Amniotic epithelial cell (primary cell): ENCODE data around the gene ACP3.
A peak's percentile ranks its signal among the peaks of the same experiment; 100 is the strongest.
"Not testable (repeated sequence)": the region's sequence is repeated elsewhere in the genome, so short reads cannot be mapped to it uniquely, and the experiment has no call there.

Experiments used
- DNase-seq: peaks from one replicate; pipeline ENCODE4 v3.0.0-alpha.2; 2010; ENCODE audit warnings: low read depth

Gene ACP3, protein sequence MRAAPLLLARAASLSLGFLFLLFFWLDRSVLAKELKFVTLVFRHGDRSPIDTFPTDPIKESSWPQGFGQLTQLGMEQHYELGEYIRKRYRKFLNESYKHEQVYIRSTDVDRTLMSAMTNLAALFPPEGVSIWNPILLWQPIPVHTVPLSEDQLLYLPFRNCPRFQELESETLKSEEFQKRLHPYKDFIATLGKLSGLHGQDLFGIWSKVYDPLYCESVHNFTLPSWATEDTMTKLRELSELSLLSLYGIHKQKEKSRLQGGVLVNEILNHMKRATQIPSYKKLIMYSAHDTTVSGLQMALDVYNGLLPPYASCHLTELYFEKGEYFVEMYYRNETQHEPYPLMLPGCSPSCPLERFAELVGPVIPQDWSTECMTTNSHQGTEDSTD

DNA sequence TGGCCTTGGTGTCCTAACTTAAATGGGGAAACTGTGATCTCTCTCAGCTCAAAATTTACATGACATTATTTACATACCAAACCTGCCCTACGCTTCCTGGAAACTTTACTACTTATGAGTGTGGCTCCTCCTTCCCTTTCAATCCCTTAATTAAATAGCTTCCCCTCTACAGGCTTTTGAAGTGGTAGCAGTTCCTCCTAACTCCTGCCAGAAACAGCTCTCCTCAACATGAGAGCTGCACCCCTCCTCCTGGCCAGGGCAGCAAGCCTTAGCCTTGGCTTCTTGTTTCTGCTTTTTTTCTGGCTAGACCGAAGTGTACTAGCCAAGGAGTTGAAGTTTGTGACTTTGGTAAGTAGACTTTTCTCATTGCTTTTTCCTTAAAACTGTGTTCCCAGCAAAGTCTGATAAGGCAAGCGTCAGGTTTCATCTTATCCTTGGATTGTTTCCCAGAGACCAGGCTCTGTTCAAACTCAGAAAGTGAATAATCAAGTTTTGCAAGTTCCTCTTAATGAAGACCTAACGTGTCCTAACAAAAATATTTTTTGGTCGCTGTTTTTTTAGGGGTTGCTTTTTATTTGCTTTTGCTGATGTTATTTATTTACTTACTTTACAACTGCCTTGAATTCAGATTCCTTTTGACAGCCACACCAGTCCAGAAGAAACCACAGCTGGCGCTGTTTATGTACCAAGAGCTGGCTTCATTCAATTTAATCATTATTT, at the start of gene ACP3:
Gene ACP3, plus strand, starts transcription at position 179 of the 720 bp plus-strand sequence. Its CDS starts 50 bp downstream, at position 229.
- peak; percentile 91 for DNase-seq

DNA sequence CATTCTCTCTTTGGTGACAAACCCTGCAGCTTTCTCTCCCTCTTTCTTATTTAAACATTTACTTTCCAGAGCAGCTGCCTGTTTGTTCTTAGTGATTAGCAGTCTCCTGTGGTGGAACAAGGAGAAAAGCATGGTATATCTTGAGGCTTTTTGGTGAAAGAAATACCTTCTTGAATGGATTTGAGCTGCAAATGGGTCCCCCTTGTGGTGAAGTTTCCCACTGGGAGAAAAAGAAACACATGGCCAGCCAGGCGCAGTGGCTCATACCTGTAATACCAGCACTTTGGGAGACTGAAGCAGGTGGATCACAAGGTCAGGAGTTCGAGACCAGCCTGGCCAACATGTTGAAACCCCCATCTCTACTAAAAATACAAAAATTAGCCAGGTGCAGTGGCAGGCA, 48.3 kb upstream of the ACP3 start:
- DNase-seq = peak; percentile 37

DNA sequence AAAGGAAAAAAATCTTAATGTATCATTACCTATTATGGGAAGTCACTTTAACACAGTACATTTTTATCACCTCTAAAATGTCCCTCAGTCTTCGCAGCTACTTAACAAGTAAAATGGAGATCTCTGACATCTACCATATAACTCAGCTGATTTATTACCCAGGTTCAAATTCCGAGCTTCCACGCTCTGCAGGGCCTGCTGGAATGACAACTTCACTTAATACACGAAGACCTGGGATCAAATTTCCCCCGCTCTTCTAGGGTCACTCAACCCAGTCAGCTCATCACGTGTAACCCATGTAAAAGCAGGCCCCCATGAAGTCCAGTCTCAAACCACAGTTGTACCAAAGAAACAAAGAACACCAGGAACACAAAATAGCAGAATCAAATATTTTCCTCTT, 44.2 kb upstream of the ACP3 start:
- no peak for DNase-seq

DNA sequence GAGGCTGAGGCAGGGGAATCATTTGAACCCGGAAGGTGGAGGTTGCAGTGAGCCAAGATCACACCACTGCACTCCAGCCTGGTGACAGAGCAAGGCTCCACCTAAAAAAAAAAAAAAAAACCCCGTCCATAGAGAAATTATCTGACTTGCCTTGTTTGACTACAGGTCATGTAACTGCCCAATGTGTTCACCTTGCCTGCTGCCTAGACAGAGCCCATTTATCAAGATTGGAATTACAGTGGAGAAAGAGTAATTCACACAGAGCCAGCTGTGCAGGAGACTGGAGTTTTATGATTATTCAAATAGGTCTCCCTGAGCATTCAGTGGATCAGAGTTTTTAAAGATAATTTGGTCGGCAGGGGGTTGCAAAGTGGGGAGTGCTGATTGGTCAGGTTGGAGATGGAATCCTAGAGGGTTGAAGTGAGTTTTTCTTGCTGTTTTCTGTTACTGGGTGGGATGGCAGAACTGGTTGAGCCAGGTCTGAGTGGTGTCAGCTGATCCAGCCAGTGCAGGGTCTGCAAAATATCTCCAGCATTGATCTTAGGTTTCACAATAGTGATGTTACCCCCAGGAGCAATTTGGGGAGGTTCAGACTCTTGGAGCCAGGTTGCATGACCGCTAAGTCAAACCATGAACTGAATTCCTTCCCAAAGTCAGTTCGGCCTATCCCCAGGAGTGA, 40.8 kb upstream of the ACP3 start:
- no peak for DNase-seq

DNA sequence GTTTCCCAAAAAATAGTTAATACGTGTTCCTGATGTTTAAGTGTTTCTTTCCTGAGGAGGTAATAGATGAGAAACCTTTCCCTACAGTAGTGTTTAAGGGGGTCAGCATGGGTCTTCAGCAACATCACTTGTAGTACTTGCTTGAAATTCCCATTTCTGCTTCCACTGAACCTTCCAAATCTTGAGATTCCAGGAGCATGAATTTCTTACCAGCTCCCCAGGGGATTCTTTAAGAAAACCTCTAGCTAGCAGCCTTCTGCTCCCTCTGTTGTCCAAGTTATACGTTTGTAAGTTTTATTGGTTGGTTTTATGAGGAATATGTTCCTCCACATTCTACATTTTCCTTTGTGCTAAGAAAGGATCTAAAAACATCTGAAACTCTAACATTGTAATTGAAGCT, 38.2 kb upstream of the ACP3 start:
- no peak for DNase-seq

DNA sequence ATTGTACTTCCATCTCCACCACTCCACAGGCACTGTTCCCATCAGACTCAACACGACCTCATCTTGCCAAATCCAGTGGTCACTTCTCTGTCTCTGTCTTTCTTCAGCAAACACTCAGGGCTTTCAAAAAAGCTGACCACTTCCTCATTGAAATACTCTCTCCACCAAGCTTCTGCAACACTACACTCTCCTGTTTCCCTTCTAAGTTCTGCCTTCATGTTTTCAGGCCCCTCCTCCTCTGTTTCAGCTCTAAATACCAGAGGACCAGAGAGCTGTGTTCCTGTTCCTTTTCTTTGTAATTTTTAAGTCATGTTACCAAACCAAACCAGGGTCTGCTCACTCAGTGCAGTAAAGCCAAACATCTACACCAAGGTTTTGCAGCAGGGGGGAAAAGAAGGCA, 33.8 kb upstream of the ACP3 start:
- DNase-seq = peak; percentile 82

DNA sequence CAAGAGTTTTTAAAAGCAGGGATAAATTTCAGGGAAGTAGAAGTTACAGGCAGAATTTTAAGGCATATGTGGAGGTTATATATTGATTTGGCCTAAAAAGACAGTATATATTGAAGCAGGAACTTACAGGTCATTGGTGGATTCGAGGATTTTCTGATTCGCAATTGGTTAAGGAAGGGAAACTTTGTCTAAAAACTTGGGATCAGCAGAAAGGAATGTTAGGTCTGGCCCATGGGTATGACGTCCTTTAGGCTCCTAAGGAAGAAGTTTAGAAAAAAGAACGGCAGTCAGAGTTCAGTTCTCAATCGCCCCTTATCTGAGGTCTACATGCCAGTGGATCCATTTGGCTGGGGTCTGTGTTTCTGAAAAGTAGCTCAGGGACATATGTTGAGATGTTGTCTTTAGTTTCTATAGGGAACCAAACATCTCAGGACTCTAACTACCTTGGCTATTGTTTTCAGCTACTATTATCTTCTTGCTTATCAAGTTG, 33.2 kb upstream of the ACP3 start:
- DNase-seq = no peak

DNA sequence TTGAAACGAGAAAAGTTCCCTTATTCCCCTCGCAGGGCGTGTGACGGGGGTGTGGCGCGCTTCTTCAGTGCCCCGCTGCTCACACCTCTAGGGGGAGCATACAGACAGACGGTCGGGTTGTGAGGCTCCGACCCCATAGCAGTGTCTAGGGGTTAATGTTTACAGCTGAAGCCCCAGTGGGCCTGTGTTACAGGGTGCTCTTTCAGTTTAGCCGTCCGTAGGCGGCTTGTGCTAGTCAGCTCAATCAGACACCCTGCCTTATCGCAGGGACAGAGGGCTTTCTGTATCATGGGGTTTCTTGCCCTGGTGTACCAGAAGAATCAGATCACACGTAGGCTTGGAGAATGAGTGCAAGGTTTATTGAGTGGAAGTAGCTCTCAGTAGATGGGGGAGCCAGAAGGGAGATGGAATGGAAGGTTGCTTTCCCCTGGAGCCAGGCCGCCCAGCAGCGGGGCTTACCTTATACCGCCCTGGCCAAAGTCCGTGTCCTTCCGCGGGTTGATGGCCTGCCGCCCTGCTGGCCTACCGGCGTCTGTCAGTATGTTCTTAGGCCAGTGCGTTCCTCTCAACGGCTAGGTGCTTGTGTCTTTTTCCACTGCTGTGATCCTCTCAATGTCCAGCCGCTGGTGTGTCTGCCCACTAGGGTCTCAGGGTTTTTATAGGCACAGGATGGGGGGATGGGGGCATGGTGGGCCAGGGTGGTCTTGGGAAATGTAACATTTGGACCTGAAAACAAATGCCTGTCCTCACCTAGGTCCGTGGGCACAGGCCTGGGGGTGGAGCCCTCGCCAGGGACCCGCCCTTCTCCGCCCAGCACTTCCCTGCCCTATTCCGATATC, 32.2 kb upstream of the ACP3 start:
- DNase-seq = no peak

DNA sequence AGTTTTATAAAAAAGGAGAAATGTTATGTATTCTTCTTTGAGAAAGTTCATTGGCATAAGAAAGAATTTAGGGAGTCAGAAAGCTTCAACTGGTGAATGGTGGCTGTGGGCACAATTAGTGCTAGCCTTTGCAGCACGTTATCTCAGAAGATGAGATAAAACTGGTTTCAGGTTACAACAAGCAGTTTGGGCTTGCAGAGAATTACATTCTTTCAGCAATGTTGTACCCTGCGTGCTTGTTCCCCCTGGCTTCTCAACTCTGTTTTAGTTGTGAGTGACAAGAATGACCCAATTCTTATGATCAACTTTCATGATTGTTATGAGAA, 31.6 kb upstream of the ACP3 start:
- DNase-seq = peak; percentile 26

DNA sequence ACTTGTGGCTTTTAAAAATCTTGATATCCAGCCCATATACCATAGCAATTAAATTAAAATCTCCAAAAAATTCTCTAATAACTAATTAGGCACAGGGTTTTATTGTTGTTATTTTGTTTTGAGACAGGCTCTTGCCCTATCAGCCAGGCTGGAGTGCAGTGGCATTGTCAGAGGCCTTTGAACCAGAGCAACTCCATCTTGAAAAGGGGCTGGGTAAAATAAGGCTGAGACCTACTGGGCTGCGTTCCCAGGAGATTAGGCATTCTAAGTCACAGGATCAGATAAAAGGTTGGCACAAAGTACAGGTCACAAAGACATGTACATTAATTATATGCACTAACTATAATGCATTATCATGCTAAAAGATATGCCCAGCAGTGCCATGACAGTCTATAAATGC, 31.2 kb upstream of the ACP3 start:
- DNase-seq = no peak

DNA sequence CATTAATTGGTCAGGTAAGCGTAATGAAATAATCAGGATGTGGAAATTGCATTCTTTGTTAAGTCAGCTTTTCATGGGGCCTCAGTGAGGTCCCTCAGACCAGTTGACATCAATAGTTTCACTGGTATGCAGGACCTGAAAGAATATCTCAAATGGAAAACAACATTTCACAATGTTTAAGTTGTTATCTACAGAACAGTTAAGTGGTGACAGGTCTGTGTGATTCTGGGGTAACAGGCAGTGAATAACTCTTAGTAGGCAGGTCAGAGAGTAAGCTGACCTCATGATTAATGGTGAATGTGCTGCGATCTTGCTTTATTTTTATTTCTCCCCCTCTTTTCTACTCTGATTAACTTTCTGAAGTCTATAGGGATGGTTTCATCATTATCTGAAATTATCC, 28.9 kb upstream of the ACP3 start:
- DNase-seq = peak; percentile 82

DNA sequence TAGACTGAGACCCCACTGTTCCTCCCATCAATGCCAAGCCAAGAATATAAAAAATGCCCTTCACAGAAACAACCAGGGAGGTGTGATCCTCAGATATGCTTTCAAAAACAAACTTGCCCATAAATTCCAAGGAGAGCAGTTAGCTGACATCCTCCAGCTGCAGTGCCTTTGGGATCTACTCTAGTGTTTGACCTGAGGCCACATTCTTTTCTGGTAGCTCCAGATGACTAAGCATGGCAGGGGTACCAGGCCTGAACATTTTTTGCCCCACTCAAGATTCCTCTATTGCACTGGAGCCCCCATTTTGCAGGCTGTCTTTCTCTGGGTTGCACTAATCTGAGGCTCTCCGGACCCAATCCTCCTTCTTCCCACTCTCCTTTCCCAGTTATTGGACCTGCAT, 27.9 kb upstream of the ACP3 start:
- no peak for DNase-seq

DNA sequence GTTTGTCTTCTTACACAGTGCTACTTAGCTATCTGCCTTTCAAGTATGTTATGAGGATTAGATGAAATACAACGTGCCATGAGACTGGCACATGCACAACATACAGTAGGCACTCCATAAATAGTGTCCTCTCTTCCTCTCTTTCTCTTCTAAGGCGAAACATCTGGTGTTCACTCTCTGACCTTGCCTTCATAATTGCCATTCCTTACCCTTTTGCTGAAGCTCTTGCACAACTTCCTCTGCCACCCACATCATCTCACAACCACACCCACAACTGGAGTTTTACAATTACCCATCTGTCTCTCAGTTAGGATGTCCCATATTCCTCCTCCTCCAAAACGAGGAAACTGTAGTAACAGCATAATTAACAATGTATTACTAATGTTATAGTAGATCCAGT, 26.4 kb upstream of the ACP3 start:
- DNase-seq = peak; percentile 69

DNA sequence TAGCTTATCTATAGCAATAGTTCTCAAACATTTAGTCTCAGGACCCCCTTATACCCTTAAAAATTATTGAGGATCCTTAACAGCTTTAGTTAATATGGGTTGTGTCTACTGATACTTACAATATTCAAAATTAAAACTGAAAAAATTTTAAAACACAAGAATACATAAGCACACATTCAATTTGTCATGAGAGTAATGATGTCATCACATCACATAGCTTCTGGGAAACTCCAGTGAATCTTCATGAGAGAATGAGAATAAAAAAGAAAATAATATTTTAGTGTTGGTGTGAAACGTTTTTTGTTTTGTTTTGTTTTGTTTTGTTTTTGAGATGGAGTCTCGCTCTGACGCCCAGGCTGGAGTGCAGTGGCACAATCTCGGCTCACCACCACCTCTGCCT, 25.2 kb upstream of the ACP3 start:
- no peak for DNase-seq

DNA sequence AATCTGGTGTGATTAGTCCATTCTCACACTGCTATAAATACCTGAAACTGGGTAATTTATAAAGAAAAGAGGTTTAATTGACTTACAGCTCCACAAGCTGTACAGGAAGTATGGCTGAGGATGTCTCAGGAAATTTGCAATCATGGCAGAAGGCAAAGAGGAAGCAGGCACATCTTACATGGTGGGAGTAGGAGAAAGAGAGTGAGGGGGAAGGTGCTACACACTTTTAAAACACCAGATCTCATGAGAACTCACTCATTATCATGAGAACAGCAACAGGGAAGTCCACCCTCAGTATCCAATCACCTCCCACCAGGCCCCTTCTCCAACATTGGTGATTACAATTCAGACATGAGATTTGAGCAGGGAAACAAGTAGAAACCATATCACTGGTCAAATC, 24.0 kb upstream of the ACP3 start:
- no peak for DNase-seq

DNA sequence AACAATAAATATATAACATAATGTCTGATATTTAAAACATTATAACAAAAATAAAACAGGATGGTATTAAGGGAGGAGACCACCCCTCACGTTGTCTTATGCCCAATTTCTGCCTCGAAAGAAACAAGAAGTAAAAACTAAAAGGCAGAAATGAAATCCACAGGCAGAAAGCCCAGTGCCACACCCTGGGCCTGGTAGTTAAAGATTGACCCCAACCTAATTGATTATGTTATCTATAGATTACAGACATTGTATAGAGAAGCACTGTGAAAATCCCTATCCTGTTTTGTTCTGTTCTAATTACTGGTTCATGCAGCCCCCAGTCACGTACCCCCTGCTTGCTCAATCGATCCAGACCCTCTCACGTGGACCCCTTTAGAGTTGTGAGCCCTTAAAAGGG, 22.3 kb upstream of the ACP3 start:
- DNase-seq = no peak

DNA sequence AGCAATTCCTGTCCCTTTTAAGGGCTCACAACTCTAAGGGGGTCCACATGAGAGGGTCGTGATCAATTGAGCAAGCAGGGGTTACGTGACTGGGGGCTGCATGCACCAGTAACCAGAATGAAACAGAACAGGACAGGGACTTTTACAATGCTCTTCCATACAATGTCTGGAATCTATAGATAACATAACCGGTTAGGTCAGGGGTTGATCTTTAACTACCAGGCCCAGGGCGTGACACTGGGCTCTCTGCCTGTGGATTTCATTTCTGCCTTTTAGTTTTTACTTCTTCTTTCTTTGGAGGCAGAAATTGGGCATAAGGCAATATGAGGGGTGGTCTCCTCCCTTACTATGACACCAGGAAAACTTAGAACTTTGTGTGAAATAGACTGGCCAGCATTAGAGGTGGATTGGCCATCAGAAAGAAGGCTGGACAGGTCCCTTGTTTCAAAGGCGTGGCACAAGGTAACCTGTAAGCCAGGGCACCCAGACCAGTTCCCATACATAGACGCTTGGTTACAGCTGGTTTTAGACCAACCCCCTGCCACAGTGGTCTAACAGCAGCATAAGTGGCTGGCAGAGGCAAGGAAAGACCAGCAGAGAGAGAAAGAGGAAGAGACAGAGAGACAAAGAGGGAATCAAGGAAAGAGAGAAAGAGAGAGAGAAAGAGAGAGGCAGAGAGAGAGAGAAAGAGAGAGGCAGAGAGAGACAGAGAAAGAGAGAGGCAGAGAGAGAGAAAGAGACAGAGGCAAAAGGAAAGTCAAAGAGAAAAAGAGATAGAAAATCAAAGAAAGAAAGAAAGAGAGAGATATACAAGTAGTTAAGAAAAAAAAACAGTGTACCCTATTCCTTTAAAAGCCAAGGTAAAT, 13.6 kb upstream of the ACP3 start:
- DNase-seq = not testable (repeated sequence)

DNA sequence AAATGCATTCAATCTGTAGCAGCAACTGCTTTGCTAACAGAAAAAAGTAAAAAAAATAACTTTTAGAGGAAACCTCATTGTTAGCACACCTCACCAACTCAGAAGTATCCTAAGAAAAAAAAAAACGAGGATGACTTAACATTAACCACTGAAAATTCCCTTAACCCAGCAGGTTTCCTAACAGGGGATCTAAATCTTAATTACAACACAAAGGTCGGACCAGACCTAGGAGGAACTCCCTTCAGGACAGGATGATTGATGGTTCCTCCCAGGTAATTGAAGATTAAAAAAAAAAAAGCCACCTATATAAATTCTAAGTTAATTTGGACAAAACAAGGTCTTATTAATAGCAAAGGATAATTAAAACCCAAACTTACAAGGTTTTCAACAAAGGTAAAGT, 12.9 kb upstream of the ACP3 start:
- not testable (repeated sequence) for DNase-seq

DNA sequence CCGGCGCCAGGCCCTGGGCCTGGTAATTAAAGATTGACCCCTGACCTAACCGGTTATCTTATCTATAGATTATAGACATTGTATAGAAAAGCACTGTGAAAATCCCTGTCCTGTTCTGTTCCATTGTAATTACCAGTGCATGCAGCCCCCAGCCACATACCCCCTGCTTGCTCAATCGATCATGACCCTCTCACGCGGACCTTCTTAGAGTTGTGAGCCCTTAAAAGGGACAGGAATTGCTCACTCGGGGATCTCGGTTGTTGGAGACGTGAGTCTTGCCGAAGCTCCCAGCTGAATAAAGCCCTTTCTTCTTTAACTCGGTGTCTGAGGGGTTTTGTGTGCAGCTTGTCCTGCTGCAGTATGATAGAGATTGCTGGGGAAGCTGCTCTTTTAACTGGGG, 7.2 kb upstream of the ACP3 start:
- DNase-seq = not testable (repeated sequence)

DNA sequence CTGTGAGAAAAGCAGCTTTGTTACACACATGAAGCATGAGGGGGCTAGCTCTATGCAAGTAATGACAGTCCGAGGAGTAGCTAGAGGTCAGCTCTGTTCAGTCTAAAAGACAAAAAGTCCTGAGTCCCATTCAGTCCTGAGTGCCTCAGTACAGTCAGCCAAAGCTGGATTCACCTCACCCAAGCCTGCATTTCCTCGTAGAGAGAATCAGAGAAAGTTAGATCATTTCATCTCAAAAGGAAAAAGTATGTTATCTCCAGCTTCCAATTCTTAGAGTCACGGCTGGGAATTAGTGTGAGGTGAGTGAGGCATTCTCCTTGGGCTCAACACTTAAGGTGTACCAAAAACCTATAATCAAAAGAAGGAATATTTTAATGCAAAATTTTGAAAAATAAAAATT, 5.9 kb upstream of the ACP3 start:
- DNase-seq = no peak

DNA sequence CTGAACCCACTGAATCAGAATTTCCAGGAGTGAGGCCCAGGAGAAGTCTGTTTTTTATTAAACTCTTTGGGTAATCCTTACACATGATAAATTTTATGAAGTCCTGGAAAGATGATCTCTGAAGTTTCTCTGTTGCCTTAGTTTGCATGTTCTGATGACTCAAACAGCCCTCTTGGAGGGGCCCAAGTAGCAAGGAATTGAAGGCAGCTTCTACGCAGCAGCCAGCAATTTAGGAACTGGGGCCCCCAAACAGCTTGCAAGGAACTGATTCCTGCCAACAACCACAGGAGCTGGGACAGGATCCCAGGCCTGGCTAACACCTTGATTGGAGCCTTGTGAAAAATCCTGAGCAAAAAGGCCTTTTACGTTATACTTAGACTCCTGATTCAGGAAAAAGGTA, 5.4 kb upstream of the ACP3 start:
- DNase-seq = peak; percentile 37
